ENCODE results near the gene CSF3.

GRCh38 chr17:40004072-40004471 is 11.2 kb upstream of the CSF3 start:
- TF ChIP-seq ATF3 (IDR thresholded peaks at IDR 0.05) = no peak
- TF ChIP-seq REST (IDR thresholded peaks at IDR 0.05) = no peak
- TF ChIP-seq CTCF (IDR thresholded peaks at IDR 0.05; ENCODE audit: low read depth, low read length, missing input control) = no peak
- TF ChIP-seq EGR1 (IDR thresholded peaks at IDR 0.05; ENCODE audit: low read depth in 2 of 2) = no peak
- no peak for TF ChIP-seq MAX (IDR thresholded peaks at IDR 0.05)
- no peak for TF ChIP-seq FOXA2 (IDR thresholded peaks at IDR 0.05)

Data from liver (tissue), 3 donors.